HepG2 (cell line): ENCODE measurements around the gene TNFRSF18. TPM values are rescaled to one million over a fixed set of nuclear protein-coding genes. Genes with fewer than 3 reads are reported as not detected.

ENCODE experiments used
- AGO2 ChIP-seq: fragments of 200-400 bp; formaldehyde crosslinking; optimal IDR thresholded peaks from 2 replicates; pipeline ENCODE3; 2017; ENCODE audit warnings: mild to moderate bottlenecking, low read depth, low read length, moderate library complexity
- ATF6 ChIP-seq: sonication (generic); formaldehyde crosslinking; conservative IDR thresholded peaks from 2 replicates; pipeline ENCODE4 v1.4.0; 2020; ENCODE audit warnings: missing genetic modification reagents
- BRD4 ChIP-seq: sonication (generic); formaldehyde crosslinking; IDR thresholded peaks from 2 replicates; pipeline ENCODE4 v1.4.0; 2020; ENCODE audit warnings: missing genetic modification reagents
- CREBL2 ChIP-seq: sonication (generic); formaldehyde crosslinking; IDR thresholded peaks from 2 replicates; pipeline ENCODE4 v1.8.1; 2023; ENCODE audit warnings: missing genetic modification reagents, mild to moderate bottlenecking, borderline replicate concordance
- NBN ChIP-seq: fragments of 450-650 bp; conservative IDR thresholded peaks from 2 replicates; pipeline ENCODE4 v1.6.1; 2017
- NR0B2 ChIP-seq: sonication (generic); formaldehyde crosslinking; IDR thresholded peaks from 2 replicates; pipeline ENCODE4 v1.4.0; 2020; ENCODE audit warnings: mild to moderate bottlenecking, missing genetic modification reagents
- ZNF12 ChIP-seq: sonication (generic); formaldehyde crosslinking; IDR thresholded peaks from 2 replicates; pipeline ENCODE4 v1.5.0; 2020; ENCODE audit warnings: missing genetic modification reagents
- ZNF382 ChIP-seq: sonication (generic); formaldehyde crosslinking; IDR thresholded peaks from 2 replicates; pipeline ENCODE4 v1.5.0; 2020; ENCODE audit warnings: missing genetic modification reagents, mild to moderate bottlenecking, borderline replicate concordance
- polyA plus RNA-seq, 8 experiments: library from polyadenylated mRNA; depleted of rRNA in 3 of 8; stranded (reverse) in 7 of 8; unstranded in 1 of 8; fragments of >200 nt; fragmentation: Illumina TruSeq in 4 of 8; extraction: Trizol in 4 of 8; gene quantifications; 2 replicates each; pipeline versions ENCODE4 v1.2.1 to v1.2.3, GENCODE V29; 2011 to 2016; ENCODE audit warnings: low read depth in 4 of 8, missing spikeins in 1 of 8, mixed read lengths in 1 of 8; ENCODE audit not compliant: insufficient read depth in 1 of 8
- total RNA-seq, 5 experiments: library from RNA; depleted of rRNA; stranded (reverse); fragments of >200 nt; fragmentation: Illumina TruSeq; extraction: Trizol; gene quantifications; 2 replicates each; pipeline ENCODE4 v1.2.3, GENCODE V29; 2016; ENCODE audit warnings: low read depth in 1 of 5

Gene TNFRSF18
- total and polyA plus RNA-seq, 2 of the 13 experiments (the other 11 are each of a cell fraction or from before 2014, with no cell fraction given), result not detected

GRCh38 chr1:1168451-1169411 is 37.7 kb downstream of the TNFRSF18 start (continued):
- TF ChIP-seq NR0B2 (no peak), ATF6 (CRISPR knock-in tag) (no peak), ZNF12 (CRISPR knock-in tag) (no peak), NBN (no peak), ZNF382 (no peak), CREBL2 (CRISPR knock-in tag) (0 out of 2 replicates have a peak, but pooled peaks have one; percentile 37), BRD4 (0 out of 2 replicates have a peak, but pooled peaks have one; percentile 22), AGO2 (peak; percentile 17)
